ENCODE data around the gene CLIC5. TPM values are rescaled to one million over a fixed set of nuclear protein-coding genes. Genes with fewer than 3 reads are reported as not detected.

Gene CLIC5
- total and polyA plus RNA-seq, 2 of the 8 experiments (the other 6 are each of a cell fraction or from before 2014, with no cell fraction given): 0.12 to 0.15 TPM

GRCh38 chr6:46044881-46045617 lies 29.4 kb upstream of the CLIC5 start:
- no peak overlapping the region for H4K5ac ChIP-seq (ENCODE audit: insufficient read length, low read depth, low read length)
- peaks cover 5% of the 10 kb centered on the region; the same call in 1 of the 2 replicates for H3K23me2 ChIP-seq (ENCODE audit: low read depth, low read length)
- H3K79me2 ChIP-seq (ENCODE audit: control insufficient read depth in 1 of 2, insufficient read depth in 2 of 2, low read length in 2 of 2): no peaks in the 10 kb centered on the region
- H4K91ac ChIP-seq (replicated peaks; ENCODE audit: insufficient read length, low read length): no peak overlapping the region
- no peaks in the 10 kb centered on the region for H3K27me3 ChIP-seq (replicated peaks in 1 of 4; ENCODE audit: control insufficient read depth in 3 of 4, extremely low read depth in 1 of 4, insufficient read depth in 3 of 4, low read length in 3 of 4)
- H3K4me2 ChIP-seq (ENCODE audit: insufficient read depth in 1 of 2, low read depth in 2 of 2, low read length in 2 of 2): no peak overlapping the region
- no peak for TF ChIP-seq SIX5 (IDR thresholded peaks at IDR 0.05; ENCODE audit: low read depth, low read length)
- TF ChIP-seq CREB1 (IDR thresholded peaks at IDR 0.05): no peak
- TF ChIP-seq RXRA (IDR thresholded peaks at IDR 0.05; ENCODE audit: insufficient read depth, low read depth, low read length): no peak
- no peak for TF ChIP-seq CHD1 (IDR thresholded peaks at IDR 0.05; ENCODE audit: low read depth, low read length)
- no peak for TF ChIP-seq GTF2F1 (IDR thresholded peaks at IDR 0.05; ENCODE audit: borderline replicate concordance, low read depth, low read length)
- TF ChIP-seq TCF12 (IDR thresholded peaks at IDR 0.05; ENCODE audit: low read depth, low read length): no peak
- no peaks in the 10 kb centered on the region for H3K79me1 ChIP-seq (ENCODE audit: low read depth, low read length)
- CTCF ChIA-PET (ENCODE audit: partially characterized antibody): interaction anchor here (0.7 to 4.2 kb wide), 6 partner anchors 11 to 46 kb away, joined by 3 to 17 read pairs (median 4); no protein-coding TSS in a partner anchor
- DNase-seq (ENCODE audit: low read depth in 1 of 2, low spot score in 2 of 2) (no peak), FAIRE-seq (no peak)
- H3K18ac ChIP-seq (ENCODE audit: extremely low read depth, low read length): no peak overlapping the region
- H3K14ac ChIP-seq (ENCODE audit: insufficient read length): no peak overlapping the region
- no peak overlapping the region for H3K9ac ChIP-seq (replicated peaks in 1 of 4; ENCODE audit: extremely low read depth in 1 of 4, low read depth in 3 of 4, low read length in 3 of 4)
- peaks cover 3 to 5% (median 4%) of the 10 kb centered on the region in 4 experiments; a peak in 6 of 7 replicates for H3K4me1 ChIP-seq (replicated peaks in 1 of 4; ENCODE audit: control insufficient read depth in 3 of 4, insufficient read depth in 4 of 4, low read length in 3 of 4)
- H2BK120ac ChIP-seq (replicated peaks; ENCODE audit: low read depth, low read length): no peak overlapping the region
- no peak overlapping the region for H2BK20ac ChIP-seq (ENCODE audit: low read length)
- H3K23ac ChIP-seq (ENCODE audit: insufficient read length): no peak overlapping the region
- no peak overlapping the region for H3K4ac ChIP-seq (replicated peaks; ENCODE audit: insufficient read length, low read depth, low read length)
- H2BK15ac ChIP-seq (ENCODE audit: low read length): no peak overlapping the region
- no peak overlapping the region for H3K4me3 ChIP-seq (ENCODE audit: extremely low read depth in 1 of 4, insufficient read depth in 2 of 4, low read depth in 3 of 4, low read length in 4 of 4)
- no peaks in the 10 kb centered on the region for H3K36me3 ChIP-seq (ENCODE audit: control insufficient read depth in 2 of 4, insufficient read depth in 4 of 4, low read length in 3 of 4)
- H3K27ac ChIP-seq (ENCODE audit: low read depth, low read length): no peak overlapping the region
- 86% methylated on average over 5 of the region's 5 CpGs; no CpG with 5 or more reads in 1 of the 2 experiments for WGBS, 2 experiments (ENCODE audit: extremely low coverage in 1 of 2, insufficient coverage in 1 of 2, insufficient read length in 1 of 2, insufficient replicate concordance in 2 of 2, low coverage in 1 of 2, low lambda C conversion rate in 2 of 2, missing lambda C conversion rate in 1 of 2)
- no peak overlapping the region for H2AFZ ChIP-seq (ENCODE audit: low read length)
- no peaks in the 10 kb centered on the region for H4K20me1 ChIP-seq (replicated peaks in 1 of 2; ENCODE audit: control insufficient read depth in 1 of 2, insufficient read depth in 2 of 2, low read length in 2 of 2)
- H2BK5ac ChIP-seq (ENCODE audit: low read depth, low read length): no peak overlapping the region
- POLR2A ChIA-PET (ENCODE audit: partially characterized antibody): no interaction called here
- H2AK5ac ChIP-seq (ENCODE audit: low read depth, low read length): no peak overlapping the region
- no peak overlapping the region for H2BK12ac ChIP-seq (ENCODE audit: low read depth, low read length)
- no peaks in the 10 kb centered on the region for H3K9me3 ChIP-seq (ENCODE audit: insufficient read depth in 2 of 2, low read depth in 1 of 2, low read length in 1 of 2)
- H4K8ac ChIP-seq (ENCODE audit: extremely low read depth, insufficient read depth, low read length): no peak overlapping the region
- H3K56ac ChIP-seq (replicated peaks; ENCODE audit: insufficient read length, low read depth, low read length): no peak overlapping the region

All from H1 (cell line).